ENCODE measurements around the gene PRG3. TPM values are rescaled to one million over a fixed set of nuclear protein-coding genes. Genes with fewer than 3 reads are reported as not detected.

PRG3 gene
- total and polyA plus RNA-seq, 9 of the 15 experiments (the other 6 are each of a cell fraction or from before 2014, with no cell fraction given), result 0.18 to 0.55 (median 0.38) TPM; not detected in 6

GRCh38 chr11:57425565-57426438 is 44.9 kb upstream of the PRG3 start (continued):
- TF ChIP-seq ZBTB49 (CRISPR knock-in tag; IDR thresholded peaks at IDR 0.05; ENCODE audit: borderline replicate concordance) (no peak), DLX4 (CRISPR knock-in tag; IDR thresholded peaks at IDR 0.05) (no peak), MTF1 (CRISPR knock-in tag; IDR thresholded peaks at IDR 0.05; ENCODE audit: borderline replicate concordance) (0 out of 2 replicates have a peak, but pooled peaks have one; percentile 7), ZNF655 (CRISPR knock-in tag; IDR thresholded peaks at IDR 0.05) (no peak), SNRNP70 (optimal IDR thresholded peaks at IDR 0.05; ENCODE audit: low read depth, low read length) (no peak), SMARCA5 (IDR thresholded peaks at IDR 0.05) (no peak), TRIM28 (IDR thresholded peaks at IDR 0.05) (no peak), HNRNPLL (IDR thresholded peaks at IDR 0.05; ENCODE audit: low read depth, low read length, poor library complexity, severe bottlenecking) (no peak), ZNF12 (CRISPR knock-in tag; IDR thresholded peaks at IDR 0.05) (peak; percentile 31; the same call in 1 of the 2 replicates), RB1 (IDR thresholded peaks at IDR 0.05; ENCODE audit: low read depth) (no peak), CUX1 (CRISPR knock-in tag; IDR thresholded peaks at IDR 0.05) (no peak), CAMTA2 (CRISPR knock-in tag; conservative IDR thresholded peaks at IDR 0.05) (no peak), DPF2 (IDR thresholded peaks at IDR 0.05) (0 out of 2 replicates have a peak, but pooled peaks have one; percentile 23), BCLAF1 (IDR thresholded peaks at IDR 0.05; ENCODE audit: borderline replicate concordance in 1 of 2, control insufficient read depth in 1 of 2, low read depth in 2 of 2, low read length in 1 of 2) (no peak)

All from K562 (cell line).